ENCODE measurements around the gene GMDS. TPM values are rescaled to one million over a fixed set of nuclear protein-coding genes. Genes with fewer than 3 reads are reported as not detected.

Gene GMDS
- polyA plus RNA-seq, 1 of the 3 experiments (the other 2 are of a cell fraction), result 12.3 TPM

- no CpG with 5 or more reads among the region's 9 CpGs for WGBS (ENCODE audit: low lambda C conversion rate)
- H3K36me3 ChIP-seq (replicated peaks in 1 of 2; ENCODE audit: control insufficient read depth in 1 of 2, insufficient read depth in 2 of 2, low read length in 1 of 2), result no peaks in the 10 kb centered on the region
- DNase-seq, result no peak
- no peaks in the 10 kb centered on the region for H3K9me2 ChIP-seq
- no peak overlapping the region for H3K4me2 ChIP-seq
- no peaks in the 10 kb centered on the region; a peak in 1 of 4 replicates for H3K4me1 ChIP-seq (ENCODE audit: control insufficient read depth in 1 of 2, insufficient read depth in 2 of 2, low read depth in 1 of 2, low read length in 1 of 2)
- no peaks in the 10 kb centered on the region for H3K79me2 ChIP-seq (ENCODE audit: insufficient read depth)
- no peaks in the 10 kb centered on the region for H4K20me1 ChIP-seq (ENCODE audit: insufficient read depth)
- no peaks in the 10 kb centered on the region for H3F3A ChIP-seq (replicated peaks; ENCODE audit: insufficient read depth)
- H3K9ac ChIP-seq, result no peak overlapping the region
- CTCF ChIA-PET, result interaction anchor here (0.8 to 1.8 kb wide), 4 partner anchors 9 to 594 kb away, joined by 3 to 6 read pairs (median 4); no protein-coding TSS in a partner anchor
- H3K4me3 ChIP-seq (ENCODE audit: low read depth in 2 of 2, low read length in 1 of 2), result no peak overlapping the region
- H3K27ac ChIP-seq (ENCODE audit: low read depth in 2 of 2, low read length in 1 of 2), result no peak overlapping the region
- H3K9me3 ChIP-seq, result no peaks in the 10 kb centered on the region
- H2AFZ ChIP-seq (ENCODE audit: low read depth), result no peak overlapping the region
- no peaks in the 10 kb centered on the region for H3K27me3 ChIP-seq (ENCODE audit: insufficient read depth)
- POLR2A ChIA-PET, result no interaction called here
- TF ChIP-seq RFX5 (IDR thresholded peaks at IDR 0.05; ENCODE audit: low read length) (no peak), USF1 (IDR thresholded peaks at IDR 0.05; ENCODE audit: borderline replicate concordance, low read depth) (no peak), FOSL2 (IDR thresholded peaks at IDR 0.05; ENCODE audit: borderline replicate concordance, low read depth) (no peak), MAX (IDR thresholded peaks at IDR 0.05; ENCODE audit: low read depth) (no peak), NRF1 (IDR thresholded peaks at IDR 0.05; ENCODE audit: low read depth, low read length) (no peak), REST (IDR thresholded peaks at IDR 0.05; ENCODE audit: low read depth, low read length) (no peak), MEF2A (IDR thresholded peaks at IDR 0.05; ENCODE audit: borderline replicate concordance, low read depth) (no peak), TCF12 (IDR thresholded peaks at IDR 0.05) (no peak), FOXM1 (IDR thresholded peaks at IDR 0.05; ENCODE audit: low read depth) (no peak), POLR2AphosphoS5 (IDR thresholded peaks at IDR 0.05; ENCODE audit: low read depth, low read length) (no peak), EZH2phosphoT487 (IDR thresholded peaks at IDR 0.05; ENCODE audit: borderline replicate concordance, low read depth) (no peak), RAD21 (IDR thresholded peaks at IDR 0.05; ENCODE audit: low read length) (no peak), RCOR1 (IDR thresholded peaks at IDR 0.05; ENCODE audit: low read length) (no peak), JUND (IDR thresholded peaks at IDR 0.05) (no peak), NFIC (IDR thresholded peaks at IDR 0.05; ENCODE audit: borderline replicate concordance) (no peak), ELF1 (IDR thresholded peaks at IDR 0.05) (no peak), MXI1 (IDR thresholded peaks at IDR 0.05; ENCODE audit: low read depth, low read length) (no peak), EP300 (IDR thresholded peaks at IDR 0.05; ENCODE audit: borderline replicate concordance in 1 of 2, low read depth in 1 of 2, low read length in 1 of 2) (no peak), SMC3 (IDR thresholded peaks at IDR 0.05; ENCODE audit: low read depth, low read length) (no peak)
These were observed 54.0 kb downstream of the GMDS start for GRCh38 chr6:2191390-2191740.

Measured in SK-N-SH (cell line).